ENCODE data around the gene ATP6V0C. TPM values are rescaled to one million over a fixed set of nuclear protein-coding genes. Genes with fewer than 3 reads are reported as not detected.

Gene ATP6V0C
- total and polyA plus RNA-seq, 2 of the 13 experiments (the other 11 are each of a cell fraction or from before 2014, with no cell fraction given): 10.4 to 20.1 TPM

DNA sequence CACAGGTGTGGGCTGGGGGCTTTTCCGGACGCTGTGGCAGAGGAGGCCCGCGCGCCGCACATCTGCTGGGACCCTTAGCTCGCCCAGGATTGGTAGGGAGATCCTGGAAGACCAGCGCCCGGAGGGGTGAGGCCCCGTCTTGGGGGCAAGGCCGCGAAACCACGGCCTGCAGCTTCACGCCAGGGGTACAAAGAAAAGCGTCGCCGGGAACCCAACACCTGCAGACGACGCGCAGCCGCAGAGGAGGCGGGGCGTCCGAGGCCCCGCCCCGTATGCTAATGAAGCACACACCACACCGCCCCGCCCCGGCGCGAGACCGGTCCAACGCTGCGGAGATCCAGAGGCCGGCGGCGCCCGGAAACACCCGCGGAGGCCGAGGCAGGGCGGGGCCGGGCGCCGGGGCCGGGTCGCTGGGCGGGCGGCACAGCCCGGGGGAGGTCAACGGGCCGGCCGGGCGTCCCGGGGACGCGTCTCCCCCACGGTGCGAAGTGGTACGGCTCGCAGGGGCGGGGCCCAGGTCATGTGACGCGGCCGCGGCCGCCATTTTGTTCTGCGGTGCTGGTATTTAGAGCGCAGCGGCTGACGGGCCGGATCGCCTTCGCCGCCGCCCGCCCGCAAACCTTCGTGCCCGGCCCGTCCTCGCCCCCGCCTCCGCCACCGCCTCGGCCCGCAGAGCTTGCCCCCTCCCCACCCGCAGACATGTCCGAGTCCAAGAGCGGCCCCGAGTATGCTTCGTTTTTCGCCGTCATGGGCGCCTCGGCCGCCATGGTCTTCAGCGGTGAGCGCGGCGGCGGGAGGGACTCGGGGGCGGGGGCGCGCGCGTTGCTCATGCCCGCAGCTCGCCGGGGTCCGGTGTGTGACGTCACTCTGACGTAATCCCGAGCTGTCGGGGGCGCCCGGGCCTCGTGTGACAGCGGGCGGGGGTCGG, at the start of gene ATP6V0C (continued):
- TF ChIP-seq REXO4 (CRISPR knock-in tag; IDR thresholded peaks at IDR 0.05; ENCODE audit: borderline replicate concordance): no peak
- no peak for TF ChIP-seq ZNF33B (CRISPR knock-in tag; IDR thresholded peaks at IDR 0.05)
- TF ChIP-seq FOXP4 (CRISPR knock-in tag; IDR thresholded peaks at IDR 0.05): peak; percentile 34; the same call in 1 of the 2 replicates
- TF ChIP-seq ZNF781 (CRISPR knock-in tag; IDR thresholded peaks at IDR 0.05; ENCODE audit: borderline replicate concordance, not compliant biosample characterization): no peak
- no peak for TF ChIP-seq ZFYVE20 (CRISPR knock-in tag; IDR thresholded peaks at IDR 0.05; ENCODE audit: borderline replicate concordance, low read depth)
- TF ChIP-seq DNMT3B (CRISPR knock-in tag; conservative IDR thresholded peaks at IDR 0.05): no peak
- no peak for TF ChIP-seq ZC3H13 (CRISPR knock-in tag; IDR thresholded peaks at IDR 0.05)
- no peak for TF ChIP-seq ZBTB7A (CRISPR knock-in tag; IDR thresholded peaks at IDR 0.05)
- TF ChIP-seq AKAP8 (CRISPR knock-in tag; IDR thresholded peaks at IDR 0.05): 0 out of 2 replicates have a peak, but pooled peaks have one; percentile 25
- no peak for TF ChIP-seq ZBTB7B (CRISPR knock-in tag; IDR thresholded peaks at IDR 0.05)
- 0 out of 2 replicates have a peak, but pooled peaks have one; percentile 6 for TF ChIP-seq ZNF124 (CRISPR knock-in tag; IDR thresholded peaks at IDR 0.05)
- no peak for TF ChIP-seq TBL1XR1 (IDR thresholded peaks at IDR 0.05; ENCODE audit: borderline replicate concordance, low read length, partially characterized antibody)
- TF ChIP-seq ZNF788 (CRISPR knock-in tag; IDR thresholded peaks at IDR 0.05; ENCODE audit: borderline replicate concordance): no peak; the same call in 1 of the 2 replicates
- TF ChIP-seq, protein P1, sequence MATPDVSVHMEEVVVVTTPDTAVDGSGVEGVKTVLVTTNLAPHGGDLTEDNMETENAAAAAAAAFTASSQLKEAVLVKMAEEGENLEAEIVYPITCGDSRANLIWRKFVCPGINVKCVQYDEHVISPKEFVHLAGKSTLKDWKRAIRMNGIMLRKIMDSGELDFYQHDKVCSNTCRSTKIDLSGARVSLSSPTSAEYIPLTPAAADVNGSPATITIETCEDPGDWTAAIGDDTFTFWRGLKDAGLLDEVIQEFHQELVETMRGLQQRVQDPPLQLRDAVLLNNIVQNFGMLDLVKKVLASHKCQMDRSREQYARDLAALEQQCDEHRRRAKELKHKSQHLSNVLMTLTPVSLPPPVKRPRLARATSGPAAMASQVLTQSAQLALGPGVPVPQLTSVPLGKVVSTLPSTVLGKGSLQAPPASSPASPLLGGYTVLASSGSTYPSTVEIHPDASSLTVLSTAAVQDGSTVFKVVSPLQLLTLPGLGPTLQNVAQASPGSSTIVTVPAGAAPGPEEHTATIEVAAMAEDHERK (CRISPR knock-in tag; IDR thresholded peaks at IDR 0.05; ENCODE audit: low read depth): no peak
- no peak for TF ChIP-seq ZNF816 (CRISPR knock-in tag; IDR thresholded peaks at IDR 0.05; ENCODE audit: borderline replicate concordance)
- no peak for TF ChIP-seq GRHL1 (CRISPR knock-in tag; conservative IDR thresholded peaks at IDR 0.05)
- no peak for TF ChIP-seq NPAS2 (CRISPR knock-in tag; IDR thresholded peaks at IDR 0.05; ENCODE audit: borderline replicate concordance)
- TF ChIP-seq, protein P2, sequence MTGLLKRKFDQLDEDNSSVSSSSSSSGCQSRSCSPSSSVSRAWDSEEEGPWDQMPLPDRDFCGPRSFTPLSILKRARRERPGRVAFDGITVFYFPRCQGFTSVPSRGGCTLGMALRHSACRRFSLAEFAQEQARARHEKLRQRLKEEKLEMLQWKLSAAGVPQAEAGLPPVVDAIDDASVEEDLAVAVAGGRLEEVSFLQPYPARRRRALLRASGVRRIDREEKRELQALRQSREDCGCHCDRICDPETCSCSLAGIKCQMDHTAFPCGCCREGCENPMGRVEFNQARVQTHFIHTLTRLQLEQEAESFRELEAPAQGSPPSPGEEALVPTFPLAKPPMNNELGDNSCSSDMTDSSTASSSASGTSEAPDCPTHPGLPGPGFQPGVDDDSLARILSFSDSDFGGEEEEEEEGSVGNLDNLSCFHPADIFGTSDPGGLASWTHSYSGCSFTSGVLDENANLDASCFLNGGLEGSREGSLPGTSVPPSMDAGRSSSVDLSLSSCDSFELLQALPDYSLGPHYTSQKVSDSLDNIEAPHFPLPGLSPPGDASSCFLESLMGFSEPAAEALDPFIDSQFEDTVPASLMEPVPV (CRISPR knock-in tag; IDR thresholded peaks at IDR 0.05): no peak
- 0 out of 2 replicates have a peak, but pooled peaks have one; percentile 34 for TF ChIP-seq ZNF180 (CRISPR knock-in tag; IDR thresholded peaks at IDR 0.05; ENCODE audit: borderline replicate concordance, low read depth)
- 0 out of 2 replicates have a peak, but pooled peaks have one; percentile 54 for TF ChIP-seq ZNF431 (CRISPR knock-in tag; IDR thresholded peaks at IDR 0.05; ENCODE audit: borderline replicate concordance, low read depth)
- no peak; the same call in none of the 2 replicates for TF ChIP-seq MEIS2 (CRISPR knock-in tag; IDR thresholded peaks at IDR 0.05)
